ENCODE measurements around the gene FAT3. TPM values are rescaled to one million over a fixed set of nuclear protein-coding genes. Genes with fewer than 3 reads are reported as not detected.

Gene FAT3
- total and polyA plus RNA-seq, 2 donors (not counting 3 experiments of a cell fraction or from before 2014, with no cell fraction given), result 0.08 to 1.4 TPM

- Histone ChIP-seq H3K9me1 (replicated peaks; ENCODE audit: control insufficient read depth, extremely low read depth, insufficient read depth, low read length) (no peaks in the 10 kb centered on the region), H3K4me1 (ENCODE audit: control insufficient read depth, extremely low read depth, insufficient read depth, low read length) (no peaks in the 10 kb centered on the region), H3K27ac (ENCODE audit: insufficient read depth, low read depth, low read length) (no peak overlapping the region), H3K36me3 (ENCODE audit: control insufficient read depth in 2 of 2, extremely low read depth in 1 of 2, insufficient read depth in 2 of 2, low read length in 2 of 2) (no peaks in the 10 kb centered on the region), H4K20me1 (replicated peaks; ENCODE audit: control insufficient read depth, extremely low read depth, insufficient read depth, low read length) (no peaks in the 10 kb centered on the region), H3K4me3 (replicated peaks in 1 of 3; ENCODE audit: insufficient read depth in 1 of 3, low read depth in 1 of 3, low read length in 3 of 3) (no peak overlapping the region), H2AFZ (ENCODE audit: low read depth, low read length) (no peak overlapping the region), H3K9me3 (replicated peaks; ENCODE audit: control insufficient read depth, insufficient read depth, low read length) (no peaks in the 10 kb centered on the region), H3K27me3 (ENCODE audit: control insufficient read depth in 2 of 2, insufficient read depth in 2 of 2, low read length in 2 of 2) (peaks cover 30 to 55% of the 10 kb centered on the region in 2 experiments), H3K79me2 (ENCODE audit: control insufficient read depth, insufficient read depth, low read length) (no peaks in the 10 kb centered on the region), H3K9ac (replicated peaks; ENCODE audit: extremely low read depth, insufficient read depth, low read length) (no peak overlapping the region), H3K4me2 (ENCODE audit: insufficient read depth, low read length) (no peak overlapping the region)
- dilution Hi-C loops (cut with MboI; ENCODE audit: extremely low pct_ligation_motif_present, low sequenced_read_pairs), result no loop called here
- DNase-seq (ENCODE audit: low read depth, low spot score), result no peak
- ChIA-PET POLR2A (no interaction called here), CTCF (no interaction called here)
- BruUV-seq (replicated peaks), result no TSS peak
- intact Hi-C loops (cut with micrococcal nuclease), result loop anchor here (10.0 kb wide), 1 partner anchor 161 kb away; no protein-coding TSS in a partner anchor
- no peak for TF ChIP-seq FOS (IDR thresholded peaks at IDR 0.05; ENCODE audit: borderline replicate concordance, insufficient read depth, low read length)
- TF ChIP-seq EZH2 (IDR thresholded peaks at IDR 0.05; ENCODE audit: borderline replicate concordance, low read depth, low read length, severe bottlenecking), result no peak
- TF ChIP-seq GATA2 (IDR thresholded peaks at IDR 0.05; ENCODE audit: insufficient read depth, insufficient read length, low read depth, low read length), result no peak
- no peak for TF ChIP-seq POLR2A (IDR thresholded peaks at IDR 0.05; ENCODE audit: low read depth, low read length)
- no peak for TF ChIP-seq MAX (IDR thresholded peaks at IDR 0.05; ENCODE audit: insufficient read depth, insufficient read length)
- no peak for TF ChIP-seq POLR2AphosphoS5 (IDR thresholded peaks at IDR 0.05; ENCODE audit: insufficient read depth, low read depth, low read length)
- TF ChIP-seq JUN (IDR thresholded peaks at IDR 0.05; ENCODE audit: borderline replicate concordance, insufficient read depth, insufficient read length, low read depth), result no peak
- no peak for TF ChIP-seq MYC (IDR thresholded peaks at IDR 0.05; ENCODE audit: low read depth, low read length)
- TF ChIP-seq CTCF (IDR thresholded peaks at IDR 0.05; ENCODE audit: extremely low read depth in 1 of 2, insufficient read depth in 1 of 2, low read depth in 1 of 2, low read length in 2 of 2), result no peak
- no peak for FAIRE-seq
These were observed 588 bp upstream of the FAT3 start for GRCh38 chr11:92224054-92224406.

All from endothelial cell of umbilical vein (primary cell).